HG02610 (cell line): Measurements from ENCODE around the gene TP53TG5.

ENCODE experiments used
- ATAC-seq: cut with Tn5 transposase; IDR thresholded peaks from one replicate; pipeline ENCODE4 v1.9.1; 2021; ENCODE audit warnings: mild to moderate bottlenecking, moderate library complexity; ENCODE audit not compliant: unreplicated experiment

The TP53TG5 gene

GRCh38 chr20:45378191-45378590, at the start of gene TP53TG5:
TSS of gene TP53TG5 (minus strand) at chr20:45378325. CDS start at chr20:45378236, 89 bp downstream.
- ATAC-seq, result no peak

DNA sequence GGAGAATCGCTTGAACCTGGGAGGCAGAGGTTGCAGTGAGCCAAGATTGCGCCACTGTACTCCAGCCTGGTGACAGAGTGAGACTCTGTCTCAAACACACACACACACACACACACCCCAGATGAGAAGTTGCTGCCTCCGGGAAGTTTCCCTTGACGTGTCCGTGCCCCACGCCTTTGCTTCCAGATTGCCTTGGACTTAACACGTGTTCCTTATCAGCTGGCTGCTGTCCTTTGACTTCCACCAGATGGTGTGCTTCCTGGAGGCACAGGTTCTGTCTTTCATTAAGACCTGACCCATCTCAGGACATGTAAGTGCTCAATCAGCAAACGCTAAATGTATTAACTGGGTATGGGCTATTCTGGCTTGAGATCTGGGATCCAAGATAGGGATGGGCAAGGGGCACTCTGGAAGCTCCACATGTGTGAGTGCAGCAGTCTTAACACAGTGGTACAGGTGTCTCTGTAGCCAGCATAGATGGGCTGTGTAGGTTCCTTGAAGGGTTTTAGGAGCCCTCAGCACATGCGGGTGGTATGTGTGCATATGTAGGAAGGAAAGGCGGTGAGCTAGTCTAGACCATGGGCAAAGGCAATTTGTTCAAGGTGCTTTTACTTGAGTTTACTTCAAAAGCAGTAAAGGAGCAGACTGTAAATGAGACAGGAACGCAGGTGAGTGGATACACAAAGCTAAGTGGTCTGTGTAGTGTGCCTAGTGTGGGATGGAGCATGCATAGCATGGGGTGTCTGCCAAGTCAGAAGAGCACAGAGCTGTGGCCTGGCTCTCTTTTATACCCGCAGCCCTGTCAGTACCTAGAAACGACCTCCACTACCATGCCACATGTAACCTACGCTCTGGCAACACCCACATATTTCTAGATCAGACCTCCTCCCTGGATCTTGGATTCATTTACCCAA, 49.4 kb upstream of the TP53TG5 start:
- no peak for ATAC-seq

DNA sequence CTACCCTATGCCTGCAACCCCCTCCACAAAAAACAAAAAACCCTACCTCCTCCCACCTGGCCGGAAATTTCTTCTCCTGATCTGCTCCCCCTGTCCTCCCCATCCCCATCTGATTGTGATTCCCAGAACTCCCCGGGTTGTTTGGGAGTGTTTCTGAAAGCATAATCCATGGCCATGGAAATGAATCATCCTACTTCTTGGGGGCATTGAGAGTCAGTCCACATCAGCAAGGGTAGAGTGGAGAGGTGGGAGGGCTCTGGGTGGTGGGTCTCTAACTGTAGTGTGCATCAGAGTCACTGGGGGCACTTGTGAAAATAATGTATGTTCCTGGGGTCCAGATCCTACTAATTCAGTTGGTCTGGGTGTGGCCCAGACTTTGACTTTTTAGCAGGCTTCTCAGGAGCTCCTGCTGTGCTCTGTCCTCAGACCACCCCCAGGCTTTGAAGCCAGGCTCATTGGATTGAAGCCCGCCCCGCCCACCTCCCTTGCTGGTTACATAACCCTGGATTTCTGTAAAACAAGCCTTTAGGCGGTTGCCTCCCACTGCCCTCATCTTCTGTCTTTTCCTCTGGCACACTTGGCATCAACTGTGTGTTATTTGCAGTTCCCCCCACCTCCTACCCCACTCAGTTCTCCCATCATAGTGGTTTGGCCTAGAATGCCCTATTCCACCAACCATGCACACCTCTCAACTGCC, 48.3 kb upstream of the TP53TG5 start:
- no peak for ATAC-seq

- ATAC-seq, result no peak
Observed at GRCh38 chr20:45425561-45425960, 47.4 kb upstream of the TP53TG5 start.

DNA sequence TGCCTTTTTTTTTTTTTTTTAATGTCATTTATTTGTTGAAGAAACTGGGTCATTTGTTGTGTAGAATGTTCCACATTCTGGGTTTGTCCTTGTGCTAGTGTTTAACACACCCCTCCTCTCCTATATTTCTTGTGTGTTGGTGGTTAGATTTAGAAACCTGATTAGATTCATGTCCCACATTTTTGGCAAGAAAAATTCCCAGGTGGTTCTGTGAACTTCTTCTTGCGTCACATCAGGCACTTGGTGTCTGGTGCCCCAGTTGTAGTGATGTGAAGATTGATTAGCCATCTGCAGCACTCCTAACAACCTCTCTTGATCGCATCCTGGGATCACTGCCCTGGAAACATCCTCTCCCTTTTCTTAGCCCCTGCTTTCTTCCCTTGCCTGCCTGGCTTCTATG, 45.6 kb upstream of the TP53TG5 start:
- no peak for ATAC-seq

- ATAC-seq, result no peak
Observed at GRCh38 chr20:45420125-45420524, 42.0 kb upstream of the TP53TG5 start.

DNA sequence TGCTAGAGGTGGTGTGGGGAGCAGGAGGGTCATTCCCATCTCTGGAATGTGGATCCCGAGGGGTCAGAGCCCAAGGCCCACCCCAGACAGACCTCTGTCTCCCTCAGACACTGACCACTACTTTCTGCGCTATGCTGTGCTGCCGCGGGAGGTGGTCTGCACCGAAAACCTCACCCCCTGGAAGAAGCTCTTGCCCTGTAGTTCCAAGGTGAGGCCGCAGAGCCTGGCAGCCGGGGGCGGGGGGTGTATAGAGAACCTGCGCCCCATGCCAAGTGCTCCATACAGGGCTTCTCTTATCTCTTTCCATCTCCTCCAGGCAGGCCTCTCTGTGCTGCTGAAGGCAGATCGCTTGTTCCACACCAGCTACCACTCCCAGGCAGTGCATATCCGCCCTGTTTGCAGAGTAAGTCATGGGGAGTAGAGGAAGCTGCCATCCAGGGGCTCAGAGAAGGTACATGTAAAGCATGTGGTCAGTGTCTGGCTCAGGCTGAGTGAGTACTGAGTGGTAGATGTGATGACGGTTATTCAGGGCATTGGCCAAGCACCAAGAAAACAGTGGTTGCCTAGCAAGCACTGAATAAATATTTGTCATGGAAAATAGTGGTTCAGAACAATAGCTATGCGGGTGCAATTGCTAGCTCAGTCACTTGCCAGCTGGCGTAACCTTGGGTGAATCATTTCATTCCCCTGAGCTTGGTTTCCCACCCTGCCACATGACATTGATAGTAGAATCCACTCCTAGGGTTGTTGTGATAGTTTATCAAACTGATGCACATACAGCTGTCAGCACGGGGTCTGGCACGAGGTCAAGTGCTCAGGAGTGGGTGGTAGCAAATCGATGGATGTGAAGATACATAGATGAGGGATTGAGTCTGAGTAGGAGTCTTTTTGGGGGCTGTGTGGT, 41.3 kb upstream of the TP53TG5 start:
- ATAC-seq, result peak; percentile 54

DNA sequence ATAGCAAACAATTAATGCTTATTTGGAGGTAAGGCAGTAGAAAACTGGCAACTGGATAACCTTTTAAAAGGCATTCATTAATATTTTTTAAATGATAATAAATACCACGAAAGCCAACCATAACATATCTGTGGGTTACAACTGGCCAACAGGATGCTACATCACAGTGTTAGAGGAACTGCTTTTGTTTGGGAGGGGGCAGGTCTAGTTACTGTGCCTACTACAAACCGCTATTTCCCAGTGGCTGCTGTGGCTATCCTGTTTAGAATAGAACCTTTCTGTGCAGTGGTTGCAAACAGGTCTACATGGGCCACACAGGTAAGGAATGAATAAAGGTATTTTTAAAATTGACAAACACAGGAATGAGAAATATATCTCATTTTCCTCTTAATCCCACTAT, 38.8 kb upstream of the TP53TG5 start:
- no peak for ATAC-seq

DNA sequence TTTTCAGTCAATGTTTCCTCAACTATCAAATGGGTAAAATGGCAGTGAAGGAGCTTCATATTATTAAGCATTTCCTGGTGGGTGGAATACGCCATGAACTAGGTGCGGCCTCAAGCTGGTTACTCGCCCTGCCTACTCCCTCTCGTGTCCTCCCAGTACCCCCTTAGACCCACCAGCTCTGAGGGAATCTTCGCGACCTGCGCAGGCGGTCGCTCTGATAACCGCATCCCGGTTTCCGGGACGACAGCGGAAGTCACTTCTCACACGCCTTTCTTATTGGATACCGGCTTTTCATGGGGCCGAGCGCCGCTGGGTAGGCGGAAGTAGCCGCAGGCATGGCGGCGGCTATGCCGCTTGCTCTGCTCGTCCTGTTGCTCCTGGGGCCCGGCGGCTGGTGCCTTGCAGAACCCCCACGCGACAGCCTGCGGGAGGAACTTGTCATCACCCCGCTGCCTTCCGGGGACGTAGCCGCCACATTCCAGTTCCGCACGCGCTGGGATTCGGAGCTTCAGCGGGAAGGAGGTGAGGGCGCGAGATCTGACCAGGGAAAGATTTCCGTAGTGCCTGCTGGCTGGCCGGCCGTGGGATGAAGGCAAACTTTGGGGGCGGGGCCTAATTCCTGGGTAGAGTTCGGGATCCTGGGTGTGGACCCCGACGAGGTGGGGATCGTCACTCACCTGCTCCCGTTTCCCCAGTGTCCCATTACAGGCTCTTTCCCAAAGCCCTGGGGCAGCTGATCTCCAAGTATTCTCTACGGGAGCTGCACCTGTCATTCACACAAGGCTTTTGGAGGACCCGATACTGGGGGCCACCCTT, 37.9 kb upstream of the TP53TG5 start, which contains the start of gene PIGT:
Gene PIGT (plus strand): TSS at position 320 of the 816 bp plus-strand sequence. CDS start 16 bp downstream, at position 336.
- ATAC-seq, result peak; percentile 76

- no peak for ATAC-seq
Observed at GRCh38 chr20:45413479-45413878, 35.4 kb upstream of the TP53TG5 start.

DNA sequence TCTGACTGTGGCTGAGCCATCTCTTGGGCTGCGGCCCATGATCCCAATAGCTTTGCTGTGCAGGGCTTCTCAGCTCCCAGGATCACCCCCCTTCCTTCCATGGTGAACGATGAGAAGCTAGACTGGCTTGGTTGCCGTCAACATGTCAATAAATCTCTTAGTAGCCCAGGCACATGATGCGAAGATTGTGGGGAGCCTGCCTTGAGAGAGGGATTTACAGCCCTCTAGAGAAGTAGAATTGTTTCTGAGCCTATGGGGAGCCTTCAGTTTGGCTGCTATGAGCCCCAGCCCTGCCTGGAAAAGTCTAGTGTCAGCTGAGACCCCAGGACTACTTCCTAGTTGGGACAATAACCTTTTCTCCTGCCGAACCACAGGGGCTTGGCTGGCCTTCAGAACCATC, 34.5 kb upstream of the TP53TG5 start:
- ATAC-seq, result no peak

DNA sequence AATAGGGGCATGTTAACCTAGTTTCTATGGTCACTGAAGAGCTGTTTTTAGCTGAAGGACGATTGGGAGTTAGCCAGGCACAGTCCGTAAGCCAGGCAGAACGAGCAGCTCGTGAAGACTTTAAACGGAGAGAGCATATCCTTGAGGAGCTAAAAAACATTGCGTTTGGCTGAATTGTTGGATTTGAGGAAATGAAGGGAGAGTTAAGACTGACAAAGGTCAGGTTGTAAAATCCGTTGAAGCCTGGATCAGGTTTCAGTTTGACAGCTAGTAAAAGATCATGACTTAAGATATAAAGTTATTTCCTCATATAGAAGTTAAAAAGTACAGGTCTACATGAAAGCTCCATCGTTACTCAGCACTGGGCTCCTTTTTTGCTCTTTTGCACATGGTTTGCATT, 32.8 kb upstream of the TP53TG5 start:
- no peak for ATAC-seq

DNA sequence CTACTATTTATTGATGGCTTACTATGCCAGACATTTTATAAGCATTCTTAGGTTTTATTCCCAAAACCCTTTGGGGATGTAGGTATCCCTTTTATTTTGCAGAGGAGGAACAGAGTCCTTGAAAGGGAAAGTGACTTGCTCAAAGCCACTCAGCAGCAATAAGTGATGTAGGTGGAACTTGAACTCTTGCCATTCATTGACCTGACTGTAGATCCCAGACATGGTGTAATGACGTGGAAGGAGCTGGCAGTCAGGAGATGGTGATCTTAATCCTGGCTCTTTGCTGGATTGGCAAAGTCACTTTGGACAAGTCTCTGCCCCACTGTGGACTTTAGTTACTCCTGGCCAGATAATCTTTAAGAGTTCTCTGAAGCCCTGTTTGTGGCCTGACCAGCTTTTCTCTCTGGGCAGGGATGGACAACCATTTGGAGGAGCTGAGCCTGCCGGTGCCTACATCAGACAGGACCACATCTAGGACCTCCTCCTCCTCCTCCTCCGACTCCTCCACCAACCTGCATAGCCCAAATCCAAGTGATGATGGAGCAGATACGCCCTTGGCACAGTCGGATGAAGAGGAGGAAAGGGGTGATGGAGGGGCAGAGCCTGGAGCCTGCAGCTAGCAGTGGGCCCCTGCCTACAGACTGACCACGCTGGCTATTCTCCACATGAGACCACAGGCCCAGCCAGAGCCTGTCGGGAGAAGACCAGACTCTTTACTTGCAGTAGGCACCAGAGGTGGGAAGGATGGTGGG, 31.6 kb upstream of the TP53TG5 start:
- no peak for ATAC-seq

- no peak for ATAC-seq
Observed at GRCh38 chr20:45408646-45409213, 30.6 kb upstream of the TP53TG5 start.

DNA sequence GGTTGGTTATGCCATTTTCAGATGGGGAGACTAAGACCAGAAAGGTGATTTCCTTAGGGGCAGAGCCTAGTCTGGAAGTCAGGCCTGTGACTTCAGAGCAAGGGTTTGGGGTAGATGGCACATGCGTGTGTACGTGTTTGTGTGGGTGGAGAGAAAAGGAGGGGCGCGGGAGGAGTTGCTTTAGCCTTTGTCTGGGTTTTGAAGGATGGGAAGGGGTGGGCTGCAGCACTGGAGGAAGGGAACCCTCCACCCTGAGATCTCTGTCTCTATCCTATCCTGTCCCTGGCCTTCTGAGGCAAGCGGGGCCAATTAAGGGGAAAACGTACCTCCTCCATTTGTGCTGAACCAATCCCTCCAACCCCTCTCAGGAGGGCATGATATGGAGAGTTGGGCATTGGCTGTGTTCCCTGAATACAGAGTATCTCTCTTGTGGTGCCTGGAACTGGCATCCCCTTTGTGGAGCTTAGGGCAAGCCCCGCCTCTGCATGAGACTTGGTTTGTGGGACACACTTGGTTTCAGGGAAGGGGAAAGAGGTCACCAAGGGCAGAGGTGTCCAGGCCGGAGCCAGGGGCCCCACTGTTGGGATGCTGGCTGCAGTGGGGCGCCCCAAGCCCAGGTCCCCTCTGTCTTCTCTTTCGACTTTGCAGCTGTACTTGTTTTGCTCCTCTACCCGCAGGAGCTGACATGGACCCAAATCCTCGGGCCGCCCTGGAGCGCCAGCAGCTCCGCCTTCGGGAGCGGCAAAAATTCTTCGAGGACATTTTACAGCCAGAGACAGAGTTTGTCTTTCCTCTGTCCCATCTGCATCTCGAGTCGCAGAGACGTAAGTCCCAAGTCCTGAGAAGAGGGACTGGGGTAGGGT, 29.9 kb upstream of the TP53TG5 start, which contains the start of gene DBNDD2:
Gene DBNDD2 (plus strand): TSS at position 507 of the 863 bp plus-strand sequence. CDS start 179 bp downstream, at position 686.
- ATAC-seq, result no peak

DNA sequence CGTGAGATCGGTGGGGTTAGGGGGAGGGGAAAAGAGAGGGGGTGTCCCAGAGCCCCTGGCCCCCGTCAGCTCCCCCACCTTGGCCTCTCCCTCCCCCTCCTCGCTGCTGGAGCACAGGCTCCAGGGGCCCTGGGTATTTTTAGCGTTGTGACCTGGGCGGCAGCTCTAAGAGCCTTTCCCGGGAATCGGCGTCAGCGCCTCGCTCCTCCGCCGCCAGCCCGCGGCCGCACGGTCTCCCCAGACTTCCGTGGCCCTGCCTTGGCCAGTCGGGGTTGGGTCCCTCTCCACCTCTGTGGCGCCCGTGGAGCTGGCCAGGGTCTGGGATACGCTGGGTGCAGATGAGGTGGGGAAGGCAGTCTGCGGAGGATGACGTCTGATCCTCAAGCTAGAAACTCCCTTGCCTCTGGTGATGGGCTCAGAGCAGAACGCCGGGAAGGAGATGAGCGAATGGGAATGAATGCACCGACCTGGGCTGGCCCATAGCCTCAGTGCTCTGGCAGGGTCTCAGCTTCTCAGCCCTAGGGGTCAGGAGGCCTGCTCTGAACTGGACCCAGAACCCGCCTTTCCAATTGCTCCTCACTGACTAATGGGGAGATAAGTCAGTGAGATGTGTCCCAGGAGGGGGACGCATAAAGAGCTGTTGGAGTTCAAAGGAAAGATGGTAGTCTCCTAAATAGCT, 29.1 kb upstream of the TP53TG5 start:
- ATAC-seq, result no peak

DNA sequence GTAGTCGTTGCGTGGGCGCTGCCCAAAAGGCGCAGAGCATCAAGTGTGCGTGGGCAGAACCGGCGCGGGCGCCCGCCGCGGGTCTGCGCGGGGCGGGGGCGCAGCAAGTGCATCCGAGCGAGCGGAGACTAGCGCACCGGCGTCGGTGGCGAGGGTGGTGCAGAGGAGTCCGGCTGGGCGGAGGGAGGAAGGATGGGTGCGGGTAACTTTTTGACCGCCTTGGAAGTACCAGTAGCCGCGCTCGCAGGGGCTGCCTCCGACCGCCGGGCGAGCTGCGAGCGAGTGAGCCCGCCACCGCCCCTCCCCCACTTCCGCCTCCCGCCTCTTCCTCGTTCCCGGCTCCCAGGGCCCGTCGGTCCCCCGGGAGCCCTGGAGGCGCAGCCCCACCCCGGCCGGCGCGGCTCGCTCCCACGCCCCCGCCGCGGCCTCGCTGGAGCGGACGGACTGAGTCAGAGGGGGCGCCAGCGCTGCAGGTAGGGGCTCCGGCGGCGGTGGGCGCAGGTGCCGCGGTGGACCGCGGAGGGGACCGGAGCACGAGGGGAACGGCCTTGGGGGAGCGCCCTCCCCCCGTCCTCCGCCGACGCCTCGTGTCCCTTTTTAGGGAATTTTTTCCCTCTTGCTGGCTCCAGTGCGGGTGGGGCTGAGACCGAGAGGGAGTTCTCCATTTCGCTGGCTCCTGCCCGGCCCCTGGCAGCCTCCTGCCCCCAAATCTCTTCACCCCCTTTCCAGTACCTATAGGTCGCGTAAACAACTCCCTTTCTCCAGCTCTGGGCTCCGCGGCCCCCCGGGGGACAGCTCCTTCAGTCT, 28.3 kb upstream of the TP53TG5 start:
- no peak for ATAC-seq
